Mononuclear cell (primary cell): ENCODE data around the gene MTIF2. TPM values are rescaled to one million over a fixed set of nuclear protein-coding genes. Genes with fewer than 3 reads are reported as not detected.

ENCODE experiments used
- total RNA-seq: library from RNA; depleted of rRNA; stranded (reverse); fragments of >200 nt; gene quantifications from one replicate; pipeline ENCODE4 v1.2.3, GENCODE V29; 2012

Gene MTIF2
- total RNA-seq, 1 donor, result 16.6 TPM

Other genes with a start within 250 kb of the MTIF2 start
- 76.5 TPM for gene RTN4, start 218.8 kb downstream of the MTIF2 start, total RNA-seq
- 4.9 TPM for gene CLHC1, start 36.9 kb downstream of the MTIF2 start, total RNA-seq
- 1,968 TPM for gene RPS27A, start 36.5 kb downstream of the MTIF2 start, total RNA-seq
- 50.3 TPM for gene CCDC88A, start 150.6 kb upstream of the MTIF2 start, total RNA-seq